ENCODE results near the gene RAP2C.
A peak's percentile ranks its signal among the peaks of the same experiment; 100 is the strongest.

The RAP2C gene

DNA sequence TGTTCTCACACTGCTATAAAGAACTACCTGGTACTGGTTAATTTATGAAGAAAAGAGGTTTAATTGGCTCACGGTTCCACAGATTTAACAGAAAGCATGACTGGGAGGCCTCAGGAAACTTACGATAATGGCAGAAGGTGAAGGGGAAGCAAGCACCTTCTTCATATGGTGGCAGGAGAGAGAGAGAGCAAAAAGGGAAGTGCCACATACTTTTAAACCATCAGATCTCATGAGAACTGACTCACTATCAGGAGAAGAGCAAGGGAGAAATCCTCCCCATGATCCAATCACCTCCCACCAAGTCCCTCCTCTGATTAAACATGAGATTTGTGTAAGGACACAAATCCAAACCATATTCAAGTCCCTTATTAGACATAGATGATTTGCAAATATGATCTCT is 12.3 kb upstream of the RAP2C start:
- H2BK120ac ChIP-seq (ENCODE audit: insufficient read depth, low read length, poor library complexity), result no peak overlapping the region
- no peaks in the 10 kb centered on the region for H3K36me3 ChIP-seq (ENCODE audit: control insufficient read depth in 1 of 2, insufficient read depth in 2 of 2, low read length in 2 of 2)
- no peak overlapping the region for H2AK5ac ChIP-seq (ENCODE audit: low read length)
- no peaks in the 10 kb centered on the region for H3K9me3 ChIP-seq (ENCODE audit: insufficient read depth, low read depth, low read length)
- no peaks in the 10 kb centered on the region for H3K79me1 ChIP-seq (ENCODE audit: low read length)
- no peak overlapping the region for H4K91ac ChIP-seq (ENCODE audit: low read depth, low read length)
- no peak overlapping the region for H3K18ac ChIP-seq (ENCODE audit: low read length)
- no peaks in the 10 kb centered on the region for H3K27me3 ChIP-seq (ENCODE audit: insufficient read depth, low read length)
- no peak overlapping the region for H3K23ac ChIP-seq (ENCODE audit: low read length)
- no peak overlapping the region for H3K4ac ChIP-seq (ENCODE audit: low read depth, low read length)
- no peak overlapping the region for H3K4me2 ChIP-seq (ENCODE audit: low read length)
- H3K4me1 ChIP-seq (ENCODE audit: control insufficient read depth in 1 of 2, insufficient read depth in 2 of 2, low read length in 2 of 2), result peaks cover 0 to 3% of the 10 kb centered on the region in 2 experiments
- no peak overlapping the region for H3K4me3 ChIP-seq (ENCODE audit: low read depth, low read length)
- H3K9ac ChIP-seq (ENCODE audit: low read length), result no peak overlapping the region
- H3K27ac ChIP-seq (ENCODE audit: low read depth, low read length), result no peak overlapping the region
- H4K8ac ChIP-seq (ENCODE audit: low read depth, low read length), result no peak overlapping the region
- no peak overlapping the region for H2BK12ac ChIP-seq (ENCODE audit: low read length)
- no peaks in the 10 kb centered on the region for H3K79me2 ChIP-seq (ENCODE audit: control insufficient read depth, insufficient read depth, low read length, poor library complexity)
- H3K14ac ChIP-seq (ENCODE audit: low read length), result no peak overlapping the region
- no peak for DNase-seq
- H2AFZ ChIP-seq (ENCODE audit: insufficient read depth, low read length, poor library complexity), result no peak overlapping the region
- H4K12ac ChIP-seq (ENCODE audit: low read depth, low read length), result no peak overlapping the region
- H2BK5ac ChIP-seq (ENCODE audit: low read depth, low read length, poor library complexity), result no peak overlapping the region
- no CpG with 5 or more reads among the region's 2 CpGs for WGBS (ENCODE audit: extremely low coverage, insufficient coverage, insufficient read length)

DNA sequence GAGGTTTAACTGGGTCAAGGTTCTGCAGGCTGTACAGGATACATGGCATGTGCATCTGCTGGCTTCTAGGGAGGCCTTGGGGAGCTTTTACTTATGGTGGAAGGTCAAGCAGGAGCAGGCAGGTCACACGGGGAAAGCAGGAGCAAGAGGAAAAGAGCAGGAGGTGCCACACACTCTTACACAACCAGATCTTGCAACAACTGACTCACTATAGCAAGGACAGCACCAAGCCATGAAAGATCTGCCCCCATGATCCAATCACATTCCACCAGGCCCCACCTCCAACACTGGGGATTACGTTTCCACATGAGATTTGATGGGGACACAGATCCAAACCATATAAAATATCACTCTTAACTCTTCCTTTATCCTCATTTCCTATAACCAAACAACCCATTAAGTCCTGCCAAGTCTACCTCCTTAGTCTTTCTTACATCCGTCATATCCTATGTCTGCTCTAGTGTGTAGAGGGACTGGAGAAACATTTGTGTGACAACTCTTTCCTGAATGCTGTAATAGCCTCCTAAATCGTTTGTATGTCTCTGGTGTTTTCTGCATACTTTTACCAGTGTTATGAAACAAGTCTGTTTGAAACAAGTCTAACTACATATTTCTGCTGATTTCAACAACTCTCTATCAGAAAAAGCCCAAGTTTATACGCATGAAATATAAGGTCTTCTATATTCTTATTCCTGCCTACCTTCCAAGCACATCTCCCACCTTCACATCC is 8.3 kb upstream of the RAP2C start:
- H3K23ac ChIP-seq (ENCODE audit: low read length), result no peak overlapping the region
- no peak overlapping the region for H4K91ac ChIP-seq (ENCODE audit: low read depth, low read length)
- H3K27me3 ChIP-seq (ENCODE audit: insufficient read depth, low read length), result no peaks in the 10 kb centered on the region
- H3K18ac ChIP-seq (ENCODE audit: low read length), result no peak overlapping the region
- no peak overlapping the region for H2BK120ac ChIP-seq (ENCODE audit: insufficient read depth, low read length, poor library complexity)
- H2AFZ ChIP-seq (ENCODE audit: insufficient read depth, low read length, poor library complexity), result no peak overlapping the region
- DNase-seq, result peak; percentile 58 to 82
- H3K9me3 ChIP-seq (ENCODE audit: insufficient read depth, low read depth, low read length), result no peaks in the 10 kb centered on the region
- H3K4me1 ChIP-seq (ENCODE audit: control insufficient read depth in 1 of 2, insufficient read depth in 2 of 2, low read length in 2 of 2), result peaks cover 0 to 3% of the 10 kb centered on the region in 2 experiments
- no peak overlapping the region for H3K4me2 ChIP-seq (ENCODE audit: low read length)
- no peak overlapping the region for H3K4me3 ChIP-seq (ENCODE audit: low read depth, low read length)
- no CpG with 5 or more reads among the region's 5 CpGs for WGBS (ENCODE audit: extremely low coverage, insufficient coverage, insufficient read length)
- H3K27ac ChIP-seq (ENCODE audit: low read depth, low read length), result no peak overlapping the region
- no peak overlapping the region for H2BK12ac ChIP-seq (ENCODE audit: low read length)
- no peak overlapping the region for H2BK5ac ChIP-seq (ENCODE audit: low read depth, low read length, poor library complexity)
- H3K36me3 ChIP-seq (ENCODE audit: control insufficient read depth in 1 of 2, insufficient read depth in 2 of 2, low read length in 2 of 2), result no peaks in the 10 kb centered on the region
- H2AK5ac ChIP-seq (ENCODE audit: low read length), result no peak overlapping the region
- no peak overlapping the region for H3K14ac ChIP-seq (ENCODE audit: low read length)
- H4K12ac ChIP-seq (ENCODE audit: low read depth, low read length), result no peak overlapping the region
- H3K4ac ChIP-seq (ENCODE audit: low read depth, low read length), result no peak overlapping the region
- H3K79me2 ChIP-seq (ENCODE audit: control insufficient read depth, insufficient read depth, low read length, poor library complexity), result no peaks in the 10 kb centered on the region
- no peak overlapping the region for H3K9ac ChIP-seq (ENCODE audit: low read length)
- H4K8ac ChIP-seq (ENCODE audit: low read depth, low read length), result no peak overlapping the region
- no peaks in the 10 kb centered on the region for H3K79me1 ChIP-seq (ENCODE audit: low read length)

GRCh38 chrX:132226169-132226568 is 6.9 kb upstream of the RAP2C start:
- Histone ChIP-seq H3K23ac (ENCODE audit: low read length) (no peak overlapping the region), H3K4ac (ENCODE audit: low read depth, low read length) (no peak overlapping the region), H3K4me3 (ENCODE audit: low read depth, low read length) (no peak overlapping the region), H3K36me3 (ENCODE audit: control insufficient read depth in 1 of 2, insufficient read depth in 2 of 2, low read length in 2 of 2) (no peaks in the 10 kb centered on the region), H3K9ac (ENCODE audit: low read length) (no peak overlapping the region), H2AK5ac (ENCODE audit: low read length) (no peak overlapping the region), H4K12ac (ENCODE audit: low read depth, low read length) (no peak overlapping the region), H4K91ac (ENCODE audit: low read depth, low read length) (no peak overlapping the region), H3K18ac (ENCODE audit: low read length) (no peak overlapping the region), H2AFZ (ENCODE audit: insufficient read depth, low read length, poor library complexity) (no peak overlapping the region), H3K4me1 (ENCODE audit: control insufficient read depth in 1 of 2, insufficient read depth in 2 of 2, low read length in 2 of 2) (peaks cover 0 to 3% of the 10 kb centered on the region in 2 experiments), H2BK5ac (ENCODE audit: low read depth, low read length, poor library complexity) (no peak overlapping the region), H2BK120ac (ENCODE audit: insufficient read depth, low read length, poor library complexity) (no peak overlapping the region), H3K27me3 (ENCODE audit: insufficient read depth, low read length) (no peaks in the 10 kb centered on the region), H3K79me1 (ENCODE audit: low read length) (no peaks in the 10 kb centered on the region), H2BK12ac (ENCODE audit: low read length) (no peak overlapping the region), H3K14ac (ENCODE audit: low read length) (no peak overlapping the region), H3K4me2 (ENCODE audit: low read length) (no peak overlapping the region), H4K8ac (ENCODE audit: low read depth, low read length) (no peak overlapping the region), H3K9me3 (ENCODE audit: insufficient read depth, low read depth, low read length) (no peaks in the 10 kb centered on the region), H3K79me2 (ENCODE audit: control insufficient read depth, insufficient read depth, low read length, poor library complexity) (no peaks in the 10 kb centered on the region), H3K27ac (ENCODE audit: low read depth, low read length) (no peak overlapping the region)
- peak in 1 of 2 donors; percentile 39 for DNase-seq
- no CpG with 5 or more reads among the region's 4 CpGs for whole genome bisulfite sequencing (ENCODE audit: extremely low coverage, insufficient coverage, insufficient read length)

DNA sequence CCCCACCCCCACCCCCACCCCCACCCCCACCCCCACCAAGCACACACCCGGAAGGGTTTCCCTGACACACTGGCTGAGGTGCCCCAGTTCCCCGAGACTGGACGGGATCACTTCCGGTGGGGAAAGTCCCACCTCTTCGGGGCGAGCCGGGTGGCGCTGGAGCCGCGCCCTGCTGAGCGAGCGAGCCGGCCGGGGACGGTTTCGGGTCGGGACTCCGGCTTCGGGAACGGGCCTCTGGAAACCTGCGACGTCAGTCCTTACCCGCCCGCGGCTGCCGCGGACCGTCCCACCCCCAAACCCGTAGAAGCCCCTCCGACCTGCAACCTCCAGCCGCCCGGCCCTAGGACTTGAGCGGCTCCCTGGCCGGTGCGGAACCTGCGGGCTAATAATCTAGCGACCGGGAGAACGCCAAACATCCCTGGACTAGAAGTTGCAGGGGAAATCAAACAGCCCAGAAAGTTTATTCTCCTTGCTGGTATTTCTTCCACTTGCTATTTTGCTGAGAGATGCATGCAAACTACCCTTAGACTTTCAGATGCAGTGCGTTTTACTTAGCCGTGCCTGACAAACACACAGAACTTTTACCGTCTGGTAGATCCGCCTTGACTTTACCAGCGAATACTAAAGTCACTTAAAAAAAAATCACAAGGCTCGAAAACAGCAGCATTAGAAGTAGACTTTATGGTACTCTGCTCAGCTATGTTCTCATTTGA is 991 bp downstream of the RAP2C start:
- Histone ChIP-seq H3K27me3 (ENCODE audit: insufficient read depth, low read length) (no peaks in the 10 kb centered on the region), H3K9ac (ENCODE audit: low read length) (peak overlapping the region; percentile 69), H2AK5ac (ENCODE audit: low read length) (no peak overlapping the region), H2AFZ (ENCODE audit: insufficient read depth, low read length, poor library complexity) (peak overlapping the region; percentile 25), H3K23ac (ENCODE audit: low read length) (no peak overlapping the region), H3K9me3 (ENCODE audit: insufficient read depth, low read depth, low read length) (no peaks in the 10 kb centered on the region), H3K18ac (ENCODE audit: low read length) (no peak overlapping the region), H3K79me1 (ENCODE audit: low read length) (peaks cover 10% of the 10 kb centered on the region), H3K27ac (ENCODE audit: low read depth, low read length) (peak overlapping the region; percentile 86), H4K12ac (ENCODE audit: low read depth, low read length) (no peak overlapping the region), H4K8ac (ENCODE audit: low read depth, low read length) (peak overlapping the region; percentile 79), H3K14ac (ENCODE audit: low read length) (peak overlapping the region; percentile 77), H2BK120ac (ENCODE audit: insufficient read depth, low read length, poor library complexity) (peak overlapping the region; percentile 76), H3K4me3 (ENCODE audit: low read depth, low read length) (peak overlapping the region; percentile 76), H3K79me2 (ENCODE audit: control insufficient read depth, insufficient read depth, low read length, poor library complexity) (peaks cover 2% of the 10 kb centered on the region), H2BK12ac (ENCODE audit: low read length) (no peak overlapping the region), H3K4me2 (ENCODE audit: low read length) (peak overlapping the region; percentile 72), H3K36me3 (ENCODE audit: control insufficient read depth in 1 of 2, insufficient read depth in 2 of 2, low read length in 2 of 2) (peaks cover 0 to 2% of the 10 kb centered on the region in 2 experiments), H2BK5ac (ENCODE audit: low read depth, low read length, poor library complexity) (peak overlapping the region; percentile 92), H3K4me1 (ENCODE audit: control insufficient read depth in 1 of 2, insufficient read depth in 2 of 2, low read length in 2 of 2) (no peaks in the 10 kb centered on the region), H3K4ac (ENCODE audit: low read depth, low read length) (no peak overlapping the region), H4K91ac (ENCODE audit: low read depth, low read length) (peak overlapping the region; percentile 87)
- peak; percentile 57 to 73 for DNase-seq
- no CpG with 5 or more reads among the region's 45 CpGs for WGBS (ENCODE audit: extremely low coverage, insufficient coverage, insufficient read length)

Measured in trophoblast cell (in vitro differentiated cells and primary cell).